Subcutaneous adipose tissue (tissue), 4 donors: ENCODE results near the gene ETS1. TPM values are rescaled to one million over a fixed set of nuclear protein-coding genes. Genes with fewer than 3 reads are reported as not detected.

Experiments used
- CTCF ChIP-seq: fragments of 450-650 bp; IDR thresholded peaks from one replicate; pipeline ENCODE4 v1.5.1; 2016; ENCODE audit warnings: low read depth, mild to moderate bottlenecking, control low read depth, antibody characterized with exemption, moderate library complexity
- total RNA-seq, 4 donors: library from RNA; depleted of rRNA; stranded (reverse); fragments of >200 nt; gene quantifications; one replicate each; pipeline ENCODE4 v1.1.0, GENCODE V29; 2016

The ETS1 gene
- total RNA-seq, 4 donors from 2014 or later = 57.6 to 149 (median 96.7) TPM

GRCh38 chr11:128525411-128526243, 61.7 kb downstream of the ETS1 start:
- TF ChIP-seq CTCF = no peak

GRCh38 chr11:128524172-128524571, 63.2 kb downstream of the ETS1 start:
- no peak for TF ChIP-seq CTCF

GRCh38 chr11:128523641-128524040, 63.7 kb downstream of the ETS1 start:
- no peak for TF ChIP-seq CTCF

- no peak for TF ChIP-seq CTCF
These were observed 64.3 kb downstream of the ETS1 start for GRCh38 chr11:128522943-128523518.

GRCh38 chr11:128522055-128522942, 65.1 kb downstream of the ETS1 start:
- TF ChIP-seq CTCF = no peak

GRCh38 chr11:128521682-128522054, 65.7 kb downstream of the ETS1 start:
- TF ChIP-seq CTCF = no peak
